Measurements from ENCODE around the gene RALGDS.

The RALGDS gene

GRCh38 chr9:133102190-133103021 is 18.6 kb downstream of the RALGDS start:
- no peak for ATAC-seq
- TF ChIP-seq GLIS3 (CRISPR knock-in tag; IDR thresholded peaks at IDR 0.05) (no peak), BACH2 (CRISPR knock-in tag; IDR thresholded peaks at IDR 0.05; ENCODE audit: borderline replicate concordance) (no peak), ZNF565 (CRISPR knock-in tag; conservative IDR thresholded peaks at IDR 0.05; ENCODE audit: low read depth) (no peak), ESRRG (CRISPR knock-in tag; IDR thresholded peaks at IDR 0.05) (no peak), TCF4 (CRISPR knock-in tag; IDR thresholded peaks at IDR 0.05; ENCODE audit: borderline replicate concordance) (no peak), SNAI2 (CRISPR knock-in tag; IDR thresholded peaks at IDR 0.05) (no peak), ZFP3 (CRISPR knock-in tag; IDR thresholded peaks at IDR 0.05) (no peak)
- TF ChIP-seq, protein P1, sequence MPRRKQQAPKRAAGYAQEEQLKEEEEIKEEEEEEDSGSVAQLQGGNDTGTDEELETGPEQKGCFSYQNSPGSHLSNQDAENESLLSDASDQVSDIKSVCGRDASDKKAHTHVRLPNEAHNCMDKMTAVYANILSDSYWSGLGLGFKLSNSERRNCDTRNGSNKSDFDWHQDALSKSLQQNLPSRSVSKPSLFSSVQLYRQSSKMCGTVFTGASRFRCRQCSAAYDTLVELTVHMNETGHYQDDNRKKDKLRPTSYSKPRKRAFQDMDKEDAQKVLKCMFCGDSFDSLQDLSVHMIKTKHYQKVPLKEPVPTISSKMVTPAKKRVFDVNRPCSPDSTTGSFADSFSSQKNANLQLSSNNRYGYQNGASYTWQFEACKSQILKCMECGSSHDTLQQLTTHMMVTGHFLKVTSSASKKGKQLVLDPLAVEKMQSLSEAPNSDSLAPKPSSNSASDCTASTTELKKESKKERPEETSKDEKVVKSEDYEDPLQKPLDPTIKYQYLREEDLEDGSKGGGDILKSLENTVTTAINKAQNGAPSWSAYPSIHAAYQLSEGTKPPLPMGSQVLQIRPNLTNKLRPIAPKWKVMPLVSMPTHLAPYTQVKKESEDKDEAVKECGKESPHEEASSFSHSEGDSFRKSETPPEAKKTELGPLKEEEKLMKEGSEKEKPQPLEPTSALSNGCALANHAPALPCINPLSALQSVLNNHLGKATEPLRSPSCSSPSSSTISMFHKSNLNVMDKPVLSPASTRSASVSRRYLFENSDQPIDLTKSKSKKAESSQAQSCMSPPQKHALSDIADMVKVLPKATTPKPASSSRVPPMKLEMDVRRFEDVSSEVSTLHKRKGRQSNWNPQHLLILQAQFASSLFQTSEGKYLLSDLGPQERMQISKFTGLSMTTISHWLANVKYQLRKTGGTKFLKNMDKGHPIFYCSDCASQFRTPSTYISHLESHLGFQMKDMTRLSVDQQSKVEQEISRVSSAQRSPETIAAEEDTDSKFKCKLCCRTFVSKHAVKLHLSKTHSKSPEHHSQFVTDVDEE (CRISPR knock-in tag; IDR thresholded peaks at IDR 0.05) = no peak
- TF ChIP-seq, protein P2, sequence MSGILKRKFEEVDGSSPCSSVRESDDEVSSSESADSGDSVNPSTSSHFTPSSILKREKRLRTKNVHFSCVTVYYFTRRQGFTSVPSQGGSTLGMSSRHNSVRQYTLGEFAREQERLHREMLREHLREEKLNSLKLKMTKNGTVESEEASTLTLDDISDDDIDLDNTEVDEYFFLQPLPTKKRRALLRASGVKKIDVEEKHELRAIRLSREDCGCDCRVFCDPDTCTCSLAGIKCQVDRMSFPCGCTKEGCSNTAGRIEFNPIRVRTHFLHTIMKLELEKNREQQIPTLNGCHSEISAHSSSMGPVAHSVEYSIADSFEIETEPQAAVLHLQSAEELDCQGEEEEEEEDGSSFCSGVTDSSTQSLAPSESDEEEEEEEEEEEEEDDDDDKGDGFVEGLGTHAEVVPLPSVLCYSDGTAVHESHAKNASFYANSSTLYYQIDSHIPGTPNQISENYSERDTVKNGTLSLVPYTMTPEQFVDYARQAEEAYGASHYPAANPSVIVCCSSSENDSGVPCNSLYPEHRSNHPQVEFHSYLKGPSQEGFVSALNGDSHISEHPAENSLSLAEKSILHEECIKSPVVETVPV (CRISPR knock-in tag; IDR thresholded peaks at IDR 0.05) = no peak

GRCh38 chr9:133101356-133102189 is 19.5 kb downstream of the RALGDS start:
- no peak for ATAC-seq
- TF ChIP-seq, protein P3, sequence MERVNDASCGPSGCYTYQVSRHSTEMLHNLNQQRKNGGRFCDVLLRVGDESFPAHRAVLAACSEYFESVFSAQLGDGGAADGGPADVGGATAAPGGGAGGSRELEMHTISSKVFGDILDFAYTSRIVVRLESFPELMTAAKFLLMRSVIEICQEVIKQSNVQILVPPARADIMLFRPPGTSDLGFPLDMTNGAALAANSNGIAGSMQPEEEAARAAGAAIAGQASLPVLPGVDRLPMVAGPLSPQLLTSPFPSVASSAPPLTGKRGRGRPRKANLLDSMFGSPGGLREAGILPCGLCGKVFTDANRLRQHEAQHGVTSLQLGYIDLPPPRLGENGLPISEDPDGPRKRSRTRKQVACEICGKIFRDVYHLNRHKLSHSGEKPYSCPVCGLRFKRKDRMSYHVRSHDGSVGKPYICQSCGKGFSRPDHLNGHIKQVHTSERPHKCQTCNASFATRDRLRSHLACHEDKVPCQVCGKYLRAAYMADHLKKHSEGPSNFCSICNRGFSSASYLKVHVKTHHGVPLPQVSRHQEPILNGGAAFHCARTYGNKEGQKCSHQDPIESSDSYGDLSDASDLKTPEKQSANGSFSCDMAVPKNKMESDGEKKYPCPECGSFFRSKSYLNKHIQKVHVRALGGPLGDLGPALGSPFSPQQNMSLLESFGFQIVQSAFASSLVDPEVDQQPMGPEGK (CRISPR knock-in tag; IDR thresholded peaks at IDR 0.05; ENCODE audit: borderline replicate concordance) = no peak
- TF ChIP-seq BACH2 (CRISPR knock-in tag; IDR thresholded peaks at IDR 0.05; ENCODE audit: borderline replicate concordance) (no peak), ZC3H10 (CRISPR knock-in tag; IDR thresholded peaks at IDR 0.05) (no peak), ZFP3 (CRISPR knock-in tag; IDR thresholded peaks at IDR 0.05) (no peak), POU6F1 (CRISPR knock-in tag; IDR thresholded peaks at IDR 0.05; ENCODE audit: borderline replicate concordance, low read depth) (no peak), ARNTL (CRISPR knock-in tag; IDR thresholded peaks at IDR 0.05; ENCODE audit: borderline replicate concordance, low read depth) (no peak), ZFP30 (CRISPR knock-in tag; IDR thresholded peaks at IDR 0.05) (no peak), TCF4 (CRISPR knock-in tag; IDR thresholded peaks at IDR 0.05; ENCODE audit: borderline replicate concordance) (no peak), TOX (CRISPR knock-in tag; IDR thresholded peaks at IDR 0.05; ENCODE audit: borderline replicate concordance) (no peak), ZNF8 (CRISPR knock-in tag; IDR thresholded peaks at IDR 0.05) (no peak), ZNF565 (CRISPR knock-in tag; conservative IDR thresholded peaks at IDR 0.05; ENCODE audit: low read depth) (no peak)

DNA sequence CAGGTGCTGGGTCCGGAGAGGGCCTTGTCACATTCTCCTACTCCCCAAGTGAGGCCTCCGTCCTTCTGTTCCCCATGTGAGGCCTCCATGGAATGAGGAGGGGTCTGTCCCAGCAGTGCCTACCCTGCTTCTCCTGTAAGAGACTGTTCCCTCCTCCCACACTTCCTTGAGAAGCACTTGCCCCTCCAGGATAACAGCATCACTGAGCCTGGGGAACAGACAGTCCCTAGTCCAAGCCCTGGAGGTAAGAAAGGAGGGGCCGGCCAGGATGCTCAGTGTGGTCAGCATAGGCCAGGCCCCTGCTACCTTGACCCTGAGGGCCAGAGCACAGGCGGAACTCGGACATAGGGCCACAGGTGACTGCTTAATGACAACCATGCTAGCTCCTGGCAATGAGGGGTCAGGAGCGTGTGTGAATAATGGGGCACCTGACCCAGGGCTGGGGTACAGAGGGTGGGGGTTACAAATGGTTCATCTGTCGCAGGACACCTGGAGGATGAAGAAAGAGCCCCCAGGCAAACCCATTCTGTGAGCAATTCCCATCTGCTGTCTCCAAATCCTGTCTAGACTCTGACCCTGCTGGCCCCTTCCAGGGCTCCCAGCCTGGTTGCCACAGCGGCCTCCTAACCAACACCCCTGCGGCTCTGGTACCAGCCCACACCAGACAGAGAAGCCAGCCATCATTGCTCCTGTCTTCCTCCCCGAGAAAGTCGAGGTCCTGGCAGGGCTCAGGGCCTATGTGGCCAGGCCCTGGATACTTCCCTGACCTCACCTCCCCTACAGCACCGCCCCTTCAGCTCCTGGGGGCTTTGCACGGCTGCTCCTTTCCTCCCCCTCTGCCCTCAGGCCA is 20.3 kb downstream of the RALGDS start:
- TF ChIP-seq ZFP30 (CRISPR knock-in tag; IDR thresholded peaks at IDR 0.05) (no peak), TCF4 (CRISPR knock-in tag; IDR thresholded peaks at IDR 0.05; ENCODE audit: borderline replicate concordance) (no peak), SNAI2 (CRISPR knock-in tag; IDR thresholded peaks at IDR 0.05) (no peak), PPARA (CRISPR knock-in tag; IDR thresholded peaks at IDR 0.05; ENCODE audit: borderline replicate concordance) (no peak), TOX (CRISPR knock-in tag; IDR thresholded peaks at IDR 0.05; ENCODE audit: borderline replicate concordance) (no peak), POU6F1 (CRISPR knock-in tag; IDR thresholded peaks at IDR 0.05; ENCODE audit: borderline replicate concordance, low read depth) (no peak), ZNF565 (CRISPR knock-in tag; conservative IDR thresholded peaks at IDR 0.05; ENCODE audit: low read depth) (no peak), ESRRG (CRISPR knock-in tag; IDR thresholded peaks at IDR 0.05) (no peak), ISL1 (CRISPR knock-in tag; IDR thresholded peaks at IDR 0.05) (no peak), RARB (CRISPR knock-in tag; IDR thresholded peaks at IDR 0.05) (no peak)
- TF ChIP-seq, protein P1 (CRISPR knock-in tag; IDR thresholded peaks at IDR 0.05) = no peak
- ATAC-seq = no peak
